Measurements from ENCODE around the gene DOCK1.

- TF ChIP-seq CTCF (IDR thresholded peaks at IDR 0.05; ENCODE audit: low read length) (no peak), EZH2 (optimal IDR thresholded peaks at IDR 0.05; ENCODE audit: low read depth, low read length) (no peak)
Observed at GRCh38 chr10:126876456-126876855, 28.8 kb upstream of the DOCK1 start.

Data from MM.1S (cell line).